Measurements from ENCODE around the gene C12orf56.

Gene C12orf56

DNA sequence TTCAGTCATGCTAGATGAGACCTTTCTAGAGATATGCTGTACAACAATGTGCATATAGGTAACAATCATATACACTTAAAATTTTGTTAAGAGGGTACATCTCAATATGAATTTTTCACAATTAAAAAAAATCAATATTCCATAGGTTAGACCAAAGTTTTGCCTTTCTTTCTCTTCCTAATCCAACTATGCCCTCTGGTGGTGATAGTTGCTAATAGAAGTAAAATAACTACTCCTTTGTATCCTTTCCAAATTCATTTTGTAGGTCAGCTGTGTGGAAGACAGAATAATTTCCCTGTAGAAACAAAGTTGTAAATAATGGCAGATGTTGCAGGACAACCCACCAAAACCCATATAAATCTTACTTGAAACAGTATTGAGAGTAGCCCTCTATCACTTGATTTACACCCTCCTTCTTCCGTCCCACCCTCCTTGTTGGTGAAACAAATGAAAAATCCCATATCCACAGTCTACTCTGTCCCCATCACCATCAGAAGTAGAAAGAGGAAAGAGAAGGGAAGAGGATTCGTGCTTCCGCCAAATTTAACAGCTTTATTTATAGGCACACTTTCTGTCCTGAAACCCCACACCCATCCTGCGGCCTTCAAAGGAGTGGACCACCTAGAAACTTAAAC, 134.3 kb downstream of the C12orf56 start:
- Histone ChIP-seq H3K27me3 (ENCODE audit: control insufficient read depth, insufficient read depth, low read length) (no peaks in the 10 kb centered on the region), H3K9ac (no peak overlapping the region), H2AFZ (no peak overlapping the region), H3K79me2 (no peaks in the 10 kb centered on the region), H3K4me2 (ENCODE audit: low read length) (no peak overlapping the region), H3K27ac (no peak overlapping the region), H3K4me3 (ENCODE audit: low read depth, low read length) (no peak overlapping the region), H3K9me3 (ENCODE audit: control insufficient read depth, low read length) (no peaks in the 10 kb centered on the region), H3K36me3 (ENCODE audit: control insufficient read depth, insufficient read depth, low read length) (no peaks in the 10 kb centered on the region), H3K4me1 (no peaks in the 10 kb centered on the region)
- TF ChIP-seq, protein P1, sequence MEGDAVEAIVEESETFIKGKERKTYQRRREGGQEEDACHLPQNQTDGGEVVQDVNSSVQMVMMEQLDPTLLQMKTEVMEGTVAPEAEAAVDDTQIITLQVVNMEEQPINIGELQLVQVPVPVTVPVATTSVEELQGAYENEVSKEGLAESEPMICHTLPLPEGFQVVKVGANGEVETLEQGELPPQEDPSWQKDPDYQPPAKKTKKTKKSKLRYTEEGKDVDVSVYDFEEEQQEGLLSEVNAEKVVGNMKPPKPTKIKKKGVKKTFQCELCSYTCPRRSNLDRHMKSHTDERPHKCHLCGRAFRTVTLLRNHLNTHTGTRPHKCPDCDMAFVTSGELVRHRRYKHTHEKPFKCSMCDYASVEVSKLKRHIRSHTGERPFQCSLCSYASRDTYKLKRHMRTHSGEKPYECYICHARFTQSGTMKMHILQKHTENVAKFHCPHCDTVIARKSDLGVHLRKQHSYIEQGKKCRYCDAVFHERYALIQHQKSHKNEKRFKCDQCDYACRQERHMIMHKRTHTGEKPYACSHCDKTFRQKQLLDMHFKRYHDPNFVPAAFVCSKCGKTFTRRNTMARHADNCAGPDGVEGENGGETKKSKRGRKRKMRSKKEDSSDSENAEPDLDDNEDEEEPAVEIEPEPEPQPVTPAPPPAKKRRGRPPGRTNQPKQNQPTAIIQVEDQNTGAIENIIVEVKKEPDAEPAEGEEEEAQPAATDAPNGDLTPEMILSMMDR (IDR thresholded peaks at IDR 0.05) = peak; percentile 74

DNA sequence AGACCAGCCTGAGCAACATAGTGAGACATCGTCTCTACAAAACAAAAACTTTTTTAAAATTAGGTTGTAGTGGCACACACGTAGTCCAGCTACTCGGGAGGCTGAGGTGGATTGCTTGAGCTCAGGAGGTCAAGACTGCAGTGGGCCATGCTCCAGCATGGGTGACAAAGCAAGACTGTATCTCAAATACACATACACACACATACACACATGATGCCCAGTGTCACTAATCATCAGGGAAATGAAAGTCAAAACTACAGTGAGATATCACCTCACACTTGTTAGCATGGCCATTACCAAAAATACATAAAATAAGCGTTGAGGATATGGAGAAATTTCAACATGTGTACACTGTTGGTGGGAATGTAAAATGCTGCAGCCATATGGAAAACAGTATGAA, 135.3 kb downstream of the C12orf56 start:
- no peaks in the 10 kb centered on the region for H3K79me2 ChIP-seq
- no peak overlapping the region for H3K9ac ChIP-seq
- no peak overlapping the region for H3K4me3 ChIP-seq (ENCODE audit: low read depth, low read length)
- no peaks in the 10 kb centered on the region for H3K36me3 ChIP-seq (ENCODE audit: control insufficient read depth, insufficient read depth, low read length)
- no peak overlapping the region for H3K27ac ChIP-seq
- no peak overlapping the region for H2AFZ ChIP-seq
- H3K9me3 ChIP-seq (ENCODE audit: control insufficient read depth, low read length) = no peaks in the 10 kb centered on the region
- H3K4me2 ChIP-seq (ENCODE audit: low read length) = no peak overlapping the region
- H3K4me1 ChIP-seq = no peaks in the 10 kb centered on the region
- TF ChIP-seq, protein P1 (IDR thresholded peaks at IDR 0.05) = no peak
- H3K27me3 ChIP-seq (ENCODE audit: control insufficient read depth, insufficient read depth, low read length) = no peaks in the 10 kb centered on the region

DNA sequence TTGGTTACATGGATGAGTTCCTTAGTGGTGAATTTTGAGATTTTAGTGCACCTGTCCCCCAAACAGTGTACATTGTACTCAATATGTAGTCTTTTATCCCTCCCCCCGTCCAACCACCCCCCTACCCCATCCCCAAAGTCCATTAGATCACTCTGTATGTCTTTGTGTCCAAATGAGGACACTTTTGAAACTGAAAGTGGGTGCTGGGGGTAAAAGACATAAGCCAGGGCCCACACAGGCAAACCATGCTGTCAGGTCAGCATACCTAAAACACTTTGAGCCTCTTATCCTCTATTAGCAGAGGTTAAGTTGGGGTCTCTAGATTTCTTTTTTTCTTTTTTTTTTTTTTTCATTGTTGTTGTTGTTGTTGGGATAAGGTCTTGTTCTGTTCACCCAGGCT, 137.2 kb downstream of the C12orf56 start:
- Histone ChIP-seq H3K36me3 (ENCODE audit: control insufficient read depth, insufficient read depth, low read length) (no peaks in the 10 kb centered on the region), H3K27ac (no peak overlapping the region), H3K4me3 (ENCODE audit: low read depth, low read length) (no peak overlapping the region), H3K4me2 (ENCODE audit: low read length) (no peak overlapping the region), H2AFZ (no peak overlapping the region), H3K4me1 (no peaks in the 10 kb centered on the region), H3K79me2 (no peaks in the 10 kb centered on the region), H3K9me3 (ENCODE audit: control insufficient read depth, low read length) (no peaks in the 10 kb centered on the region), H3K9ac (no peak overlapping the region), H3K27me3 (ENCODE audit: control insufficient read depth, insufficient read depth, low read length) (no peaks in the 10 kb centered on the region)
- TF ChIP-seq, protein P1 (IDR thresholded peaks at IDR 0.05) = no peak

DNA sequence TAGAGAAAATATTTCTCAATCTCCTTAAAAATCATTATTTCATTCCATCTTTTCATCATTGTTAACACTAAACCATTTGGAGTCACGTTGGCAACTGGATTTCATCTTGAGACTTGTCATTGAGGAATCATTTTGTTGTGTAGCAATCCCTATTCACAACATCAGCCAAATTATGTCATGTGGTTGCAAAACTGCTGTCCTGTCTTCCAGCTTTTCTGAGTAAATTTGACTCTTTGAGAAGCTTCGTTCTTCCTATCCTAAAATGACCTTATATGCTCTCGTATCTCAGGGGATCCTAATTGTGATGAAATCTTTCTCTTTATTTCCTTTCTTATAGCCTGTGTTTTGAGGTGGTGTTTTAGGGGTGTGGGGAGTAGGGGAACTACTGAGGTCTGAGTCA, 137.9 kb downstream of the C12orf56 start:
- H3K4me3 ChIP-seq (ENCODE audit: low read depth, low read length) = no peak overlapping the region
- H3K4me1 ChIP-seq = no peaks in the 10 kb centered on the region
- no peaks in the 10 kb centered on the region for H3K9me3 ChIP-seq (ENCODE audit: control insufficient read depth, low read length)
- H3K36me3 ChIP-seq (ENCODE audit: control insufficient read depth, insufficient read depth, low read length) = no peaks in the 10 kb centered on the region
- H3K27ac ChIP-seq = no peak overlapping the region
- H3K4me2 ChIP-seq (ENCODE audit: low read length) = no peak overlapping the region
- no peak overlapping the region for H3K9ac ChIP-seq
- no peaks in the 10 kb centered on the region for H3K27me3 ChIP-seq (ENCODE audit: control insufficient read depth, insufficient read depth, low read length)
- peak overlapping the region; percentile 63 for H2AFZ ChIP-seq
- TF ChIP-seq, protein P1 (IDR thresholded peaks at IDR 0.05) = no peak
- H3K79me2 ChIP-seq = no peaks in the 10 kb centered on the region

DNA sequence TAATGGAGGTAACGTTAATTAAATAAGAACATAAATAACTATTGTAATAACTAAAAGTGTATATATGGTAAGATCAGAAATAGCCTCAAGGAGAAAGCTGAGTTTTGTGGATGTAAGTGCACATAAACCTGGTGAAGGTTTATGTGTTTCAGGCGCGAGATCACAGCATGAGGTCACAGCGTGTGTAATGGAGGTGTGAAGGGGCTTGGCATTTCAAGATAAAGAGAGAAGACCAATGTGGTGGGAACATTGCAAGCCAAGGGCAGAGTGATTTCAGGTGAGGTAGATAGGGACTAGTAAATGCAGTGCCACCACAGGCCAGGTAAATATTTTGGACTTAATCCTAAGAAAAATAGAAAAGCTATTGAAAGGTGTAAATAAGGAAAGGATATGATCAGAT, 146.7 kb downstream of the C12orf56 start:
- Histone ChIP-seq H3K27me3 (ENCODE audit: control insufficient read depth, insufficient read depth, low read length) (no peaks in the 10 kb centered on the region), H3K4me3 (ENCODE audit: low read depth, low read length) (no peak overlapping the region), H3K79me2 (no peaks in the 10 kb centered on the region), H2AFZ (no peak overlapping the region), H3K9me3 (ENCODE audit: control insufficient read depth, low read length) (no peaks in the 10 kb centered on the region), H3K4me1 (no peaks in the 10 kb centered on the region), H3K9ac (no peak overlapping the region), H3K27ac (no peak overlapping the region), H3K4me2 (ENCODE audit: low read length) (no peak overlapping the region), H3K36me3 (ENCODE audit: control insufficient read depth, insufficient read depth, low read length) (no peaks in the 10 kb centered on the region)
- TF ChIP-seq, protein P1 (IDR thresholded peaks at IDR 0.05) = no peak
